ENCODE results near the gene EPX. TPM values are rescaled to one million over a fixed set of nuclear protein-coding genes. Genes with fewer than 3 reads are reported as not detected.

The EPX gene
- total RNA-seq, 1 experiment from 2014 or later, result not detected

DNA sequence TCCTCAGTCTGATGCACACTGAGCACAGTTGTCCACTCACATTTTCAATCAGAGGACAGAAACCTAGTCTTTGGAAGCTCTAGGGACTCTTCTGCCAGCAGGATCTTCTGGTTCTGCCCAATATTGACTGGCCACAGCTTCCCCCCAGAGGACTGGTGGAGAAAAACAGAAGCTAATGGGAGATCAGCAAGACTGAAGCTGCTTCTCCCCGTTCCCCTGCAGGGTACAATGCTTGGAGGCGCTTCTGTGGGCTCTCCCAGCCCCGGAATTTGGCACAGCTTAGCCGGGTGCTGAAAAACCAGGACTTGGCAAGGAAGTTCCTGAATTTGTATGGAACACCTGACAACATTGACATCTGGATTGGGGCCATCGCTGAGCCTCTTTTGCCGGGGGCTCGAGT lies 10.3 kb downstream of the EPX start:
- DNase-seq (ENCODE audit: low read depth, low spot score) (no peak), ATAC-seq (no peak)
- BruUV-seq (replicated peaks), result no TSS peak
- intact Hi-C loops (cut with micrococcal nuclease), result no loop called here
- no peaks in the 10 kb centered on the region; the same call in 1 of the 2 replicates for H3K27me3 ChIP-seq (ENCODE audit: insufficient read depth, low read length)
- no peak overlapping the region for H3K27ac ChIP-seq (ENCODE audit: low read depth, low read length)
- ChIA-PET POLR2A (no interaction called here), RAD21 (ENCODE audit: low non-redundant PET in 1 of 2, low total read pairs in 2 of 2, uncharacterized antibody in 2 of 2, unreplicated experiment in 2 of 2) (no interaction called here), CTCF (no interaction called here)
- TF ChIP-seq EZH2 (IDR thresholded peaks at IDR 0.05), result no peak
- H3K9ac ChIP-seq (ENCODE audit: low read length), result no peak overlapping the region
- H3K4me1 ChIP-seq (ENCODE audit: control insufficient read depth in 1 of 2, insufficient read depth in 2 of 2, low read length in 2 of 2), result peaks cover 0 to 3% of the 10 kb centered on the region in 2 experiments; a peak in 1 of 4 replicates
- no peaks in the 10 kb centered on the region for H3K9me2 ChIP-seq (ENCODE audit: insufficient read depth)
- H4K20me1 ChIP-seq (ENCODE audit: insufficient read depth), result no peaks in the 10 kb centered on the region
- H3K4me3 ChIP-seq (replicated peaks in 1 of 2; ENCODE audit: low read depth in 1 of 2, low read length in 2 of 2), result no peak overlapping the region
- H3K9me3 ChIP-seq (ENCODE audit: control insufficient read depth in 1 of 2, insufficient read depth in 1 of 2, low read depth in 1 of 2, low read length in 2 of 2), result no peaks in the 10 kb centered on the region
- H2AFZ ChIP-seq (ENCODE audit: low read depth, low read length, poor library complexity, severe bottlenecking), result no peak overlapping the region
- 0 out of 4 replicates have a peak, but pooled peaks cover 0 to 2% of the 10 kb centered on the region in 2 experiments for H3K36me3 ChIP-seq (ENCODE audit: control insufficient read depth in 1 of 2, insufficient read depth in 2 of 2, low read length in 2 of 2)
- no peak overlapping the region for H3K4me2 ChIP-seq (ENCODE audit: low read length)
- H3K79me2 ChIP-seq (ENCODE audit: insufficient read depth, low read length), result no peaks in the 10 kb centered on the region

GRCh38 chr17:58204796-58205195 lies 12.3 kb downstream of the EPX start:
- Histone ChIP-seq H3K36me3 (ENCODE audit: control insufficient read depth in 1 of 2, insufficient read depth in 2 of 2, low read length in 2 of 2) (peaks cover 0 to 5% of the 10 kb centered on the region in 2 experiments; a peak in 1 of 4 replicates), H2AFZ (ENCODE audit: low read depth, low read length, poor library complexity, severe bottlenecking) (no peak overlapping the region), H3K4me3 (replicated peaks in 1 of 2; ENCODE audit: low read depth in 1 of 2, low read length in 2 of 2) (no peak overlapping the region), H3K27ac (ENCODE audit: low read depth, low read length) (no peak overlapping the region), H3K27me3 (ENCODE audit: insufficient read depth, low read length) (no peaks in the 10 kb centered on the region), H3K9me2 (ENCODE audit: insufficient read depth) (no peaks in the 10 kb centered on the region), H3K79me2 (ENCODE audit: insufficient read depth, low read length) (no peaks in the 10 kb centered on the region), H3K9me3 (ENCODE audit: control insufficient read depth in 1 of 2, insufficient read depth in 1 of 2, low read depth in 1 of 2, low read length in 2 of 2) (no peaks in the 10 kb centered on the region), H4K20me1 (ENCODE audit: insufficient read depth) (no peaks in the 10 kb centered on the region), H3K9ac (ENCODE audit: low read length) (no peak overlapping the region), H3K4me1 (ENCODE audit: control insufficient read depth in 1 of 2, insufficient read depth in 2 of 2, low read length in 2 of 2) (peaks cover 0 to 2% of the 10 kb centered on the region in 2 experiments; a peak in 1 of 4 replicates), H3K4me2 (ENCODE audit: low read length) (no peak overlapping the region)
- ChIA-PET CTCF (no interaction called here), POLR2A (no interaction called here), RAD21 (ENCODE audit: low non-redundant PET in 1 of 2, low total read pairs in 2 of 2, uncharacterized antibody in 2 of 2, unreplicated experiment in 2 of 2) (no interaction called here)
- BruUV-seq (replicated peaks), result no TSS peak
- ATAC-seq, result no peak
- intact Hi-C loops (cut with micrococcal nuclease), result no loop called here
- DNase-seq (ENCODE audit: low read depth, low spot score), result no peak
- no peak for TF ChIP-seq SP1 (IDR thresholded peaks at IDR 0.05; ENCODE audit: low read depth)
- TF ChIP-seq EZH2phosphoT487 (IDR thresholded peaks at IDR 0.05; ENCODE audit: borderline replicate concordance), result no peak
- no peak for TF ChIP-seq EGR1 (IDR thresholded peaks at IDR 0.05; ENCODE audit: low read depth)
- TF ChIP-seq, protein P1, sequence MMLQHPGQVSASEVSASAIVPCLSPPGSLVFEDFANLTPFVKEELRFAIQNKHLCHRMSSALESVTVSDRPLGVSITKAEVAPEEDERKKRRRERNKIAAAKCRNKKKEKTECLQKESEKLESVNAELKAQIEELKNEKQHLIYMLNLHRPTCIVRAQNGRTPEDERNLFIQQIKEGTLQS (IDR thresholded peaks at IDR 0.05), result no peak
- no peak for TF ChIP-seq TCF7L2 (IDR thresholded peaks at IDR 0.05; ENCODE audit: borderline replicate concordance, extremely low read depth, insufficient read depth, insufficient read length)
- no peak for TF ChIP-seq CBX3 (IDR thresholded peaks at IDR 0.05; ENCODE audit: low read depth)
- TF ChIP-seq SIN3A (IDR thresholded peaks at IDR 0.05; ENCODE audit: low read depth), result no peak
- TF ChIP-seq ZNF274 (IDR thresholded peaks at IDR 0.05; ENCODE audit: low read depth, low read length), result no peak
- TF ChIP-seq RAD21 (IDR thresholded peaks at IDR 0.05; ENCODE audit: low read depth), result no peak
- TF ChIP-seq EZH2 (IDR thresholded peaks at IDR 0.05), result no peak
- no peak for TF ChIP-seq ELF1 (IDR thresholded peaks at IDR 0.05; ENCODE audit: borderline replicate concordance, low read depth)
- TF ChIP-seq CEBPB (IDR thresholded peaks at IDR 0.05; ENCODE audit: low read depth), result no peak
- TF ChIP-seq CTCF (IDR thresholded peaks at IDR 0.05 in 2 of 3, conservative IDR thresholded peaks at IDR 0.05 in 1 of 3; ENCODE audit: borderline replicate concordance in 1 of 3, insufficient read depth in 1 of 3, low read depth in 2 of 3, low read length in 2 of 3), result no peak
- no peak for TF ChIP-seq SRF (IDR thresholded peaks at IDR 0.05; ENCODE audit: low read depth)
- TF ChIP-seq POLR2A (IDR thresholded peaks at IDR 0.05; ENCODE audit: borderline replicate concordance, extremely low read depth, insufficient read depth, insufficient read length), result no peak
- TF ChIP-seq FOSL1 (IDR thresholded peaks at IDR 0.05; ENCODE audit: low read depth), result no peak
- no peak for TF ChIP-seq ZFX (IDR thresholded peaks at IDR 0.05)
- no peak for TF ChIP-seq MAX (IDR thresholded peaks at IDR 0.05)
- no peak for TF ChIP-seq ZBTB33 (IDR thresholded peaks at IDR 0.05; ENCODE audit: extremely low read depth, insufficient replicate concordance, low read length)
